ENCODE data around the gene FAM20C. TPM values are rescaled to one million over a fixed set of nuclear protein-coding genes. Genes with fewer than 3 reads are reported as not detected.

FAM20C gene
- total RNA-seq, 1 donor from 2014 or later: 22.2 TPM

DNA sequence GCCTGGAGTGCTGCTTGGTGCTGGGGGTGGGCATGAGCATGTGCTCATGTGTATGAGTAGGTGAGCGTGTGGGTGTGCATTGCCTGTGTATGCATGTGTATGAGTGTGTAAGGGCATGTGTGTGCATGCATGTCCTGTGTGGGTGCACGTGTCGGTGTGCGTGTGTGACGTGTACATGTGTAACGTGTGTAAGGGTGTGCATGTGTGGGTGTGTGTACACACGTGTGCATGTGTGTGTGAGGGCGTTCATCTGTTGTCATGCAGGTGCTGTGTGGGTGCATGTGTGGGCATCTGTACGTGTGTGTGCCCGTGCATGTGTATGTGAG is 30.3 kb downstream of the FAM20C start:
- Histone ChIP-seq H3K4me3 (no peak overlapping the region), H3K9me3 (replicated peaks) (no peaks in the 10 kb centered on the region), H3K27me3 (ENCODE audit: low read depth) (no peaks in the 10 kb centered on the region), H3K4me1 (peaks cover 19% of the 10 kb centered on the region), H3K36me3 (peaks cover 16% of the 10 kb centered on the region), H3K27ac (replicated peaks) (no peak overlapping the region)
- DNase-seq: no peak
- intact Hi-C loops (cut with micrococcal nuclease): no loop called here
- TF ChIP-seq, protein P1, sequence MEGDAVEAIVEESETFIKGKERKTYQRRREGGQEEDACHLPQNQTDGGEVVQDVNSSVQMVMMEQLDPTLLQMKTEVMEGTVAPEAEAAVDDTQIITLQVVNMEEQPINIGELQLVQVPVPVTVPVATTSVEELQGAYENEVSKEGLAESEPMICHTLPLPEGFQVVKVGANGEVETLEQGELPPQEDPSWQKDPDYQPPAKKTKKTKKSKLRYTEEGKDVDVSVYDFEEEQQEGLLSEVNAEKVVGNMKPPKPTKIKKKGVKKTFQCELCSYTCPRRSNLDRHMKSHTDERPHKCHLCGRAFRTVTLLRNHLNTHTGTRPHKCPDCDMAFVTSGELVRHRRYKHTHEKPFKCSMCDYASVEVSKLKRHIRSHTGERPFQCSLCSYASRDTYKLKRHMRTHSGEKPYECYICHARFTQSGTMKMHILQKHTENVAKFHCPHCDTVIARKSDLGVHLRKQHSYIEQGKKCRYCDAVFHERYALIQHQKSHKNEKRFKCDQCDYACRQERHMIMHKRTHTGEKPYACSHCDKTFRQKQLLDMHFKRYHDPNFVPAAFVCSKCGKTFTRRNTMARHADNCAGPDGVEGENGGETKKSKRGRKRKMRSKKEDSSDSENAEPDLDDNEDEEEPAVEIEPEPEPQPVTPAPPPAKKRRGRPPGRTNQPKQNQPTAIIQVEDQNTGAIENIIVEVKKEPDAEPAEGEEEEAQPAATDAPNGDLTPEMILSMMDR (IDR thresholded peaks at IDR 0.05; ENCODE audit: borderline replicate concordance): no peak

DNA sequence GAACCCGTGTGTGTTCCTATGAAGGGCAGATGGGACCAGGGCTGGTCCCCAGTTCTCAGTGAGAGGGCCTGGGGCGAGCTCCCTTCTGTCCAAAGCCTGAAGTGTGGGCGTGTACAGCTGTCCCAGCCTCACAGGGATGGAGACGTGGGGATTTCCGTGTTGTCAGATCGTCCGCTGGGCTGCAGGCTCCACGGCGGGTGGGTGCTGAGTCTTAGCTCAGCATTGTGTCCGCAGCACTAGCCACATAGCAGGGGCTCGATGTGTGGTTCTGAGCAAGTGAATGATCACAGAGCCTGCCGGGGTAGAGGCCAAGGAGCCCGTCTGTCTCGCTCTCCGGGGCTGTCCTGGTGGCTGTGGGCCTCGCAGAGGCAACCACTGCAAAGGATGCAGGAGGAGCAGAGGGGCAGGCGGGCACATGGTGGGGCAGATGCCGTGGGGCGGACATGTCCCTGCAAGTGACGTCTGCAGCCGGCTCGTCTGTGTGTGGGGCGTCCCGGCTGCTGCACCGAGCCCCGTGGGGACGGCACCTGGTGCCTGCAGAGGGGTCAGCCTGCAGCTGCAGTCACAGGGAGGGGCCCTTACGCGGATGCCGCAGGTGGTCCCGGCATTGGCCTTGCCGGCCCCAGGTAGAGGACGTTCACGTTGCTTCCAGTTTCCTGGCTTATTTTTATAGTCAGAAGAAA is 30.9 kb downstream of the FAM20C start:
- intact Hi-C loops (cut with micrococcal nuclease): no loop called here
- Histone ChIP-seq H3K4me1 (peaks cover 21% of the 10 kb centered on the region), H3K36me3 (peaks cover 11% of the 10 kb centered on the region), H3K27ac (replicated peaks) (no peak overlapping the region), H3K9me3 (replicated peaks) (no peaks in the 10 kb centered on the region), H3K27me3 (ENCODE audit: low read depth) (no peaks in the 10 kb centered on the region), H3K4me3 (no peak overlapping the region)
- DNase-seq: no peak
- TF ChIP-seq, protein P1 (IDR thresholded peaks at IDR 0.05; ENCODE audit: borderline replicate concordance): no peak

DNA sequence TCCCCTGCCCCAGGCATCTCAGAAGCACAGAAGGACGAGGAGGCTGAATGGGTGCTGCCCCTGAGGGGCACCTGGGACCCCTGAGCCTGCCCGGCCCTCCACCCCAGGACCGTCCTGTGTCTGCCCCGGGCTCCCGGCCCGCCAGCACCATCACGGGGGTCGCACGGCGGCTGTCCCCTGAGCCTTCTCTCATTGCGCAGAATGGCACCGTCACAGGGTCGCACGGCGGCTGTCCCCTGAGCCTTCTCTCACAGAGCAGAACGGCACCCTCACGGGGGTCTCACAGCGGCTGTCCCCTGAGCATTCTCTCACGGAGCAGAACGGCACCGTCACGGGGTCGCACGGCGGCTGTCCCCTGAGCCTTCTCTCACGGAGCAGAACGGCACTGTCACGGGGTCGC is 31.5 kb downstream of the FAM20C start:
- Histone ChIP-seq H3K27ac (replicated peaks) (no peak overlapping the region), H3K27me3 (ENCODE audit: low read depth) (no peaks in the 10 kb centered on the region), H3K4me3 (no peak overlapping the region), H3K4me1 (peaks cover 26% of the 10 kb centered on the region), H3K36me3 (peaks cover 9% of the 10 kb centered on the region), H3K9me3 (replicated peaks) (no peaks in the 10 kb centered on the region)
- intact Hi-C loops (cut with micrococcal nuclease): no loop called here
- no peak for DNase-seq
- TF ChIP-seq, protein P1 (IDR thresholded peaks at IDR 0.05; ENCODE audit: borderline replicate concordance): no peak

DNA sequence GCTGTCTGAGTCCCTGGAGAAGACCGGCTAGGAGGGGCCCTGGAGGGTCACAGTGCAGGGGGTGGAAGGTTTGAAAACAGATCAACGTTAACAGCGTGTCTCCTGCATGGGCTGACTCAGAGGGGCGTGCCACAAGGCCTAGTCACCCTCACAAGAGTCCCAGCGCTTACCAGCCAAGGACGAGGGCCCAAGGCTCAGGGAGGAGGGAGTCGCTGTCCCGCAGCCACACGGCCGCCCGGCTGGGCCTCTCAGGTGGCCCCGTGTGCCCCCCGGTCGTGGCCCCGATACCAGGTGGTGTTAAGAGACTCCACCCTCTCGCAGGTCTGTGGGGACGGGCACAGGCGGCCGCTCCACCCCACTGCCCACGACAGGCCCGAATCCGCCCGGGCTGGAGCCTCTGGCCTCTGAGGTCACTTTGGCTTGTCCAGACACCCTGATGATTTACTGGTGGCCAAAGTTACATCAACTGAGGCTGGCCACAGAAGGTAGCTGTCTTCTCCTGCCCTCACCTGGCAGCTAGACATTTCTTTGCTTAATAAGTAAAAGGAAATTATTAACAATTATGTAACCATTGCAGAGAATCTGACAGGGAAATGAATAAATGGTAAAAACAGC is 34.0 kb downstream of the FAM20C start:
- Histone ChIP-seq H3K4me3 (no peak overlapping the region), H3K27ac (replicated peaks) (no peak overlapping the region), H3K9me3 (replicated peaks) (no peaks in the 10 kb centered on the region), H3K4me1 (peaks cover 29% of the 10 kb centered on the region), H3K36me3 (no peaks in the 10 kb centered on the region), H3K27me3 (ENCODE audit: low read depth) (no peaks in the 10 kb centered on the region)
- DNase-seq: no peak
- intact Hi-C loops (cut with micrococcal nuclease): no loop called here
- TF ChIP-seq, protein P1 (IDR thresholded peaks at IDR 0.05; ENCODE audit: borderline replicate concordance): no peak

DNA sequence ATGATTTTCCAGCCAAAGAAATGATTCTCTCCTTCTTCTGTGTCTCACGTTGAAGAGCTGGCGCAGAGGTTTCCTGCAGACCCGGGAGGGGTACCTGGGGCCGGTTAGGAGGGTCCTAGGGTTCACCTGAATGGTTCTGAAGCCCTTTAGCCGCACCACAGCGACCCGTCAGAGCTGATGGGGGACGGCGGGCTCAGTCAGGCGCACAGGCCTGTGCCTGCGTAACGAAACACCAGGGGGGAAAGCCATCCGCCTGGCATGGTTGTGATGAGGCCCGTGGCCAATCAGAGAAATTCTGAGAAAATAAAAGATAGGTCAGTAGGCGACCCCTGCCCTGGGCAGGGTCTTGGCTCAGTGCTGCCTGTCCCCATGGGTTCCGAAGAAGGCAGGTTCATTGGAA is 35.6 kb downstream of the FAM20C start:
- no peak for DNase-seq
- Histone ChIP-seq H3K36me3 (no peaks in the 10 kb centered on the region), H3K27ac (replicated peaks) (no peak overlapping the region), H3K4me3 (no peak overlapping the region), H3K9me3 (replicated peaks) (no peaks in the 10 kb centered on the region), H3K4me1 (peaks cover 45% of the 10 kb centered on the region), H3K27me3 (ENCODE audit: low read depth) (no peaks in the 10 kb centered on the region)
- TF ChIP-seq, protein P1 (IDR thresholded peaks at IDR 0.05; ENCODE audit: borderline replicate concordance): no peak
- intact Hi-C loops (cut with micrococcal nuclease): no loop called here

All from left ventricle myocardium inferior (tissue), 1 donor.